Middle frontal gyrus (tissue), 1 donor: ENCODE measurements around the gene UBL7.

Experiments used
- DNase-seq: peaks from one replicate; pipeline ENCODE4 v3.0.0-alpha.2; 2015; ENCODE audit warnings: low spot score; ENCODE audit errors: extremely low spot score

The UBL7 gene

DNA sequence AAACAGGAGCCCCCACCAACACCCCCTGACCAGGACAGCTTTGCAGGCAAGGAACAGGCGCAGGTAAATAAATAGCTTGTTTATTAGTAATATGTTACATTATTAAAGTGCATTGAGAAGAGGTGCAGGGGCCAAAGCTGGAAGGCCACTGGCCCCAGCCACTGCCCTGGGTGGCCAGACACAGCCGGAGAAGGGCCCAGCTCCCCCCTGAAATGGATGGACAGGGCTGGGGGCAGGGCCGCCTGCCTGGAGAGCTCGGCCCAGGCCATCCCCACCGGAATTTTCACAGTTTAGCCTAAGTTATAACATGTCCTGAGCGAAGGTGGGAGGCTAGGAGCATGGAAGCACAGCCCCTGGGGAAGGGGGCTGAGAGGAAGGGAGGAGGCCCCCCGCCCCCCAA lies 51.7 kb downstream of the UBL7 start:
- no peak for DNase-seq

DNA sequence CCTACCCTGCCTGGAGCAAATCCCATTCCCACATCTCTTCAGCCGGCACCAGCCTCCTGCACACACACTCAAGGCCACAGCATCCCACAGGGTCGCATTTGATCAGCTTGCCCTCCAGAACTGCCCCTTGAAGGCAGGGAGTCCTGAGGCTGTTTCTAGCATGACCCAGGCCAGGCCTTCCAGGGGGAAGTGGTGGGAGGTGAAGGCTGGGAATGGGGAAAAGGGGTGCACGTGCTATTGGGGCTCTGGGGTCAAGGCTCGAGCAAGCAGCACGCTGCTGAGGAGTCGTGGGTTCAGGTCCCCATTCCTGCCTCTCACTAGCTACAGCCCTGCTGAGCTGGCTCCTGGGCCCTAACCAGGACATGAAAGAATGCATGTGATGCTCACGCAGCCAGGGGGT lies 52.1 kb downstream of the UBL7 start:
- DNase-seq: no peak

- DNase-seq: no peak
These were observed 52.6 kb downstream of the UBL7 start for GRCh38 chr15:74408385-74408784.

GRCh38 chr15:74406992-74407705 lies 53.8 kb downstream of the UBL7 start:
- no peak for DNase-seq

DNA sequence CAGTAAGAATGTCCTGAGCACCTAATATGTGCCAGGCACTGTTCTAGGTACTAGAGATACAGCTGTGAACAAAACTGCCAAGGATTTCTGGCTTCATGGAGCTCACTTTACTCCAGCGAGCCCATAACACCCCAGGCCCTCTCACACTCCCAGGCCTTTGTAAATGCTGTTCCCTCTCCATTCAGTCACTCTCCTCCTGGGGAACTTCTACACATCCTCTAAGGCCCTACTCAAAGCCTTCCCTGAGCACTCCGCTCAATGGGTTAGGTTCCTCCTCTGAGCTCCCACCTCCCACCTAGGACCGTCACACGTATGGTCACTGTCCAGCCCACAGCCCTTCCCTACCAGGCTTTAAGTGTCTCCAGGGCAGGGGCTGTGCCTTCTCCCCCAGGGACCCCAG lies 54.4 kb downstream of the UBL7 start:
- no peak for DNase-seq

- no peak for DNase-seq
These were observed 55.1 kb downstream of the UBL7 start for GRCh38 chr15:74405823-74406222.

DNA sequence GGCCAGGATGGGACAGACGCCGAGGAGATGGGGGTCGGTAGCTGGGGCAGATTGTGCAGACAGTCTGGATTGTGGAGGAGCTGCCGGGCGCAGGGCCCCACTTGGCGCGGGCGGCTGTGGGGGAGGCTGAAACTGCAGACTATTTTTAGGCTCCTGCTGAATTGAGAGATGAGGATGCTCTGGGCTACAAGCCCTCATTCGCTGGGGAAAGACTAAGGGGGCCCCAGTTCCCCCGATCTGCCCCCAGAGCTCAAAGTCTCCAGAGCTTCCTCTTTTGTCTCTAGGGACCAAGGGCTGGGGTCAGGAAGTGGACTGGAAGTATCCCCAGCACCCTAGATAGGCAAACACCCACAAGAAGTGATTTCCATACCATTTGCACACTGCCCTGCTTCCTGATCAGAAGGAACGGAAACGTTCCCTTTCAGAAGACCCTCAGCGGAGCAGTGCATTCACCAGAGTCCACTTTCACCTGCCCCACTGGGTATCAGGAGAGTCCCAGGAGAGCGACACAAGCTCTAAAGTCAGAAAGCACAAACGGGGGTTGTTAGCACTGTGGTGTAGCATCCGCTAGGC lies 56.9 kb downstream of the UBL7 start:
- no peak for DNase-seq

GRCh38 chr15:74403588-74403919 lies 57.4 kb downstream of the UBL7 start:
- DNase-seq: no peak

- DNase-seq: no peak
These were observed 57.9 kb downstream of the UBL7 start for GRCh38 chr15:74402873-74403587.

DNA sequence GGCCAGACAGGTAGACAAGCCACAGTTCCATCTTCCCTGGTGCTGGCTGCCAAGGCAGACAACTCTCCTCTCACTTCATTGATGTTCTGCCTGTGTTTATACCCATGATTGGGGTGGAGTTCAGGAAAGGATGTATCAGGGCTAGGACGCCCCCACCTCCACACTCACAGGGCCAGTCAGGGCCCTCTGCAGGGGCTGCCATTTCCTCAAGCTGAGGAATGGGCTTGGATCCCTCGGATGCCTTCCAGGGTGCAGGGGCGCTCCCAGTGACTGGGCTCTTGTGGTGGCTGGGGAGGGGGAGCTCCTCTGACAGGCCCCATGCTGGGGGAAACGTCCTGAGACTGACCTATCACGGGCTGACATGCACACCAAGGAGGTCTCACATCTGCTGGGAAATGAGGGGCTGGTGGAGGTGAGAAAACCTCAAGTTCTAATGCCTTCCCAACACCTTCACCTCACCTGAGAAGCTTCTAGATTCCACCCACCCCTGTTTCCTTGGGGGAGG lies 58.6 kb downstream of the UBL7 start:
- no peak for DNase-seq

- no peak for DNase-seq
These were observed 59.8 kb downstream of the UBL7 start for GRCh38 chr15:74400915-74401757.

DNA sequence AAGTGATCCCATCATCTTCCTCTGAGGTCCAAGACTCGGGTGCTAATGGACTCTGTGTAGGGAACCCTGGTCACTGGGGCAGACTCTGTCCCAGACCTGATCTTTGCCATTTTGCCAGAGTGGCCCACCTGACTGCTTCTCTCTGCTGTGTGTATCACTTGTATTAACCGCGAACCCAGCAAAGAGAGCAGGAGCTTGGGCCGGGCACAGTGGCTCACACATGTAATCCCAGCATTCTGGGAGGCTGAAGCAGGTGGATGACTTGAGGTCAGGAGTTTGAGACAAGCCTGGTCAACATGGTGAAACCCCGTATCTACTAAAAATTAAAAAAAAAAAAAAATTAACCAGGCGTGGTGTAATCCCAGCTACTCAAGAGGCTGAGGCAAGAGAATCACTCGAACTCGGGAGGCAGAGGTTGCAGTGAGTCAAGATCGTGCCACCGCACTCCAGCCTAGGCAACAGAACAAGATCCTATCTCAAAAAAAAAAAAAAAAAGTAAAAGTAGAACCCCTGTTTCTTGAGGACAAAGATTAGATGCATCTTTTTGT lies 60.6 kb downstream of the UBL7 start:
- DNase-seq: no peak

GRCh38 chr15:74399511-74400312 lies 61.2 kb downstream of the UBL7 start:
- DNase-seq: no peak

DNA sequence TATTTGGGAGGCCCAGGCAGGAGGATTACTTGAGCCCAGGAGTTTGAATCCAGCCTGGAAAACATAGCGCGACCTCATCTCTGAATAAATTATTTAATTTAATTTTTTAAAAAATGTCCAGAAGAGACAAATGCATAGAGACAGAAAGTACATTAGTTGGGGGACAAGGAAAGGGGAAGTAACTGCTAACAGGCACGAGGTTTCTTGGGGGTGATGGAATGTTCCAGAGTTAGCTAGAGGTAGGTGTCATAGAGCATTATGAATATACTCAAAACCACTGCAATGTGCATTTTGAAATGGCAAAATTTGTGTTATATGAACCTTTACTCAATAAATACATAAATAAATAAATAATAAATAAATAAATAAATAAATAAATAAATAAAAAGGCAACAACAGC lies 61.9 kb downstream of the UBL7 start:
- DNase-seq: no peak

DNA sequence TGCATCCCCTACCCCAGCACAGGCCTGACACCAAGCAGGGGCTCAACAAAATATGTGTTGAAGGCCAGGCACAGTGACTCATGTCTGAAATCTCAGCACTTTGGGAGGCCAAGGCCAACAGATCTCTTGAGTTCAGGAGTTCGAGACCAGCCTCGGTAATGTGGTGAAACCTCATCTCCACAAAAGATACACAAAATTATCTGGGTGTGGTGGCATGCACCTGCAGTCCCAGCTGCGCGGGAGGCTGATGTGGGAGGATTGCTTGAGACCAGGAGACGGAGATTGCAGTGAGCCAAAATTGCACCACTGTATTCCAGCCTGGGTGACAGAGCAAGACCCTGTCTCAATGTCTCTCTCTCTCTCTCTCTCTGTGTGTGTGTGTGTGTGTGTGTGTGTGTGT lies 62.8 kb downstream of the UBL7 start:
- DNase-seq: no peak

GRCh38 chr15:74397239-74398068 lies 63.5 kb downstream of the UBL7 start:
- DNase-seq: no peak

GRCh38 chr15:74396445-74397238 lies 64.3 kb downstream of the UBL7 start:
- no peak for DNase-seq

DNA sequence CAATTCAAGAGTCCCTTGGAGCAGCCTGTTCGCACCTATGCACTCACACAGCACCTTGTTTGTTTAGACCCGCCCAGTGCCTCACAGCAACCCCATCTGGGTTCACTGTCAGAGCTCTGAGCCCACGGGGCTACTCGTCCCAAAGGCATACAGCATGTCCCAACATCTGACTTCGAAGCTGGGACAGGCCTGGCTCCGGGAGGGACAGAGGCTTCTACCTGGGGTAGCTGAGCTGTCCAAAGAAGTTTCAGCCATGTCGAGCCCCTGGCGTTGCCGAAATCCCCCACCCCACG lies 64.9 kb downstream of the UBL7 start:
- DNase-seq: no peak
